Naive thymus-derived CD4-positive, alpha-beta T cell (primary cell): ENCODE measurements around the gene ZSWIM8. TPM values are rescaled to one million over a fixed set of nuclear protein-coding genes. Genes with fewer than 3 reads are reported as not detected.
"Not testable (repeated sequence)": the region's sequence is repeated elsewhere in the genome, so short reads cannot be mapped to it uniquely, and the experiment has no call there.

Experiments used
- ATAC-seq: fragments of 150-1000 bp; cut with Tn5 transposase; 2 replicates; pipeline ENCODE4 v1.10.0; 2021; ENCODE audit warnings: mild to moderate bottlenecking, moderate library complexity
- CTCF ChIA-PET: fragments of 350-600 bp; sonication (Branson Sonifier 250); formaldehyde crosslinking; loops from one replicate; lab custom pipeline; 2021; ENCODE audit warnings: antibody characterized with exemption; lab: Charles Lee
- POLR2A ChIA-PET: fragments of 350-600 bp; sonication (Branson Sonifier 250); formaldehyde crosslinking; loops from one replicate; lab custom pipeline; 2021; ENCODE audit warnings: antibody characterized with exemption, inconsistent platforms; lab: Charles Lee
- DNase-seq, 9 donors: peaks; one replicate each; pipeline versions ENCODE4 v3.0.0 to v3.0.0-alpha.2; 2020 to 2022; ENCODE audit warnings: mixed read lengths in 1 of 9
- H3K27ac ChIP-seq: one replicate; pipeline ENCODE4 v1.7.0; 2013; ENCODE audit warnings: mild to moderate bottlenecking, low read depth, low read length, moderate library complexity
- H3K27me3 ChIP-seq, 2 donors: one replicate each; pipeline ENCODE4 v1.7.0; 2013; ENCODE audit warnings: low read length in 2 of 2, mild to moderate bottlenecking in 2 of 2, moderate library complexity in 2 of 2; ENCODE audit not compliant: control insufficient read depth in 2 of 2, insufficient read depth in 2 of 2
- H3K36me3 ChIP-seq, 3 experiments: 1 replicate in 2 of 3; 2 replicates in 1 of 3; pipeline ENCODE4 v1.7.0; 2013; ENCODE audit warnings: low read length in 3 of 3, mild to moderate bottlenecking in 3 of 3, moderate library complexity in 1 of 3; ENCODE audit not compliant: insufficient read depth in 3 of 3, control insufficient read depth in 2 of 3
- H3K4me1 ChIP-seq, 2 donors: one replicate each; pipeline ENCODE4 v1.7.0; 2013; ENCODE audit warnings: low read length in 2 of 2, mild to moderate bottlenecking in 2 of 2, moderate library complexity in 1 of 2; ENCODE audit not compliant: control insufficient read depth in 2 of 2, insufficient read depth in 2 of 2
- H3K4me3 ChIP-seq: 2 replicates; pipeline ENCODE4 v1.7.0; 2013; ENCODE audit warnings: mild to moderate bottlenecking, low read length
- H3K9me3 ChIP-seq, 3 experiments: 1 replicate in 2 of 3; 2 replicates in 1 of 3; pipeline ENCODE4 v1.7.0; 2013; ENCODE audit warnings: low read length in 3 of 3; ENCODE audit not compliant: control insufficient read depth in 2 of 3
- H3K27ac Mint-ChIP-seq, 9 donors: one replicate each; pipeline ENCODE4 v1.8.0; 2020 to 2022; ENCODE audit warnings: mixed read lengths in 9 of 9, mild to moderate bottlenecking in 8 of 9, moderate library complexity in 5 of 9, inconsistent platforms in 2 of 9
- H3K27me3 Mint-ChIP-seq, 5 donors: one replicate each; pipeline ENCODE4 v1.8.0; 2021 to 2022; ENCODE audit warnings: mixed read lengths in 5 of 5, mild to moderate bottlenecking in 1 of 5
- H3K36me3 Mint-ChIP-seq, 5 donors: one replicate each; pipeline ENCODE4 v1.8.0; 2020 to 2022; ENCODE audit warnings: mixed read lengths in 5 of 5, mild to moderate bottlenecking in 3 of 5, inconsistent platforms in 1 of 5
- H3K4me1 Mint-ChIP-seq, 7 donors: one replicate each; pipeline ENCODE4 v1.8.0; 2020 to 2022; ENCODE audit warnings: mixed read lengths in 7 of 7, mild to moderate bottlenecking in 3 of 7, inconsistent platforms in 1 of 7
- H3K4me3 Mint-ChIP-seq, 10 donors: one replicate each; pipeline ENCODE4 v1.8.0; 2020 to 2022; ENCODE audit warnings: mild to moderate bottlenecking in 10 of 10, mixed read lengths in 10 of 10, moderate library complexity in 6 of 10, inconsistent platforms in 2 of 10
- H3K9me3 Mint-ChIP-seq, 11 donors: one replicate each; pipeline ENCODE4 v1.8.0; 2020 to 2022; ENCODE audit warnings: mixed read lengths in 11 of 11, mild to moderate bottlenecking in 4 of 11, inconsistent platforms in 1 of 11, moderate library complexity in 1 of 11
- intact Hi-C, 2 donors: fragments of 100-400 bp; cut with micrococcal nuclease; formaldehyde crosslinking; loops; one replicate each; pipeline ENCODE4 v1.15.1; 2023
- polyA plus RNA-seq, 2 donors: library from polyadenylated mRNA; unstranded; fragments of 300-500 nt; fragmentation: Illumina TruSeq; gene quantifications; one replicate each; pipeline ENCODE4 v1.2.3, GENCODE V29; 2021
- total RNA-seq, 6 experiments: library from RNA in 5 of 6; stranded (reverse) in 5 of 6; gene quantifications; 1 replicate in 5 of 6; 2 replicates in 1 of 6; pipeline ENCODE4 v1.2.3 and lab custom pipeline; 2021 to 2026

The ZSWIM8 gene
- total and polyA plus RNA-seq, 7 experiments from 2014 or later: 9.9 to 102 (median 82.0) TPM

DNA sequence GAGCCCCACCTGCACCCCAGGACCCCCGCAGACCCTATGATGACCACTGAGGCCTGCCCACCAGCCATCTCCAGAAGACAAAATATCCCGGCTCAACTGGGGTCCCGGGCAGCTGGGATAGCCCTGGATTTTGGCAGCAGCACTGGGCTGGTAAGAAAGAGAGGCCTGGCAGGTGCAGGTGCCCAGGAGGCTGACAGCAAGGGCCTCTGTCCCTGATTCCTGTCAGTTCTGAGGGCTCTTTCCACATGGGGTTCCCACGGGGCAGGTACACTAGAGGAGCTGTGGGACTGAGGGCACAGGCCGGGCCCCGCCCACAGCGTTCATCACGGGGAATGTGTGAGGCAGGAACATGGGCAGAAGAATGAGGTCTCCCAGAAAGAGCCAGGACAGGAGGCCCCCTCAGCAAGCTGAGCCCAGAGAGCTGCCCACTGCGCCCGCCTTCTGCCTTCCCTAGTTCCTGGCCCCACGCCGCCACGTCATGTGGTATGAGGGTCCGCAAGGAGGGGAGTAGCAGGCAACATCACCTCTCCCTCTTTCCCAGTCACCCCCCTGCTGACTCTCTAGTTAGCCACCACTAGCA lies 38.8 kb downstream of the ZSWIM8 start:
- Histone ChIP-seq H3K9me3 (no peaks in the 10 kb centered on the region), H3K4me3 (no peak overlapping the region), H3K27ac (no peak overlapping the region), H3K36me3 (peaks cover 24 to 78% (median 29%) of the 10 kb centered on the region in 3 experiments), H3K27me3 (no peaks in the 10 kb centered on the region), H3K4me1 (no peaks in the 10 kb centered on the region)
- intact Hi-C loops: no loop called here
- ChIA-PET POLR2A (interaction anchor here (0.5 kb wide), 1 partner anchor 25 kb away, joined by 3 read pairs; no protein-coding TSS in a partner anchor), CTCF (no interaction called here)
- H3K27ac Mint-ChIP-seq: peak overlapping the region in 2 of 9 donors; percentile 14 to 62
- H3K27me3 Mint-ChIP-seq: no peaks in the 10 kb centered on the region
- H3K4me3 Mint-ChIP-seq: no peak overlapping the region
- H3K36me3 Mint-ChIP-seq: peaks cover 3 to 25% (median 8%) of the 10 kb centered on the region in 5 donors
- ATAC-seq: no peak
- peaks cover 0 to under 1% (median 0%) of the 10 kb centered on the region in 7 donors for H3K4me1 Mint-ChIP-seq
- H3K9me3 Mint-ChIP-seq: no peaks in the 10 kb centered on the region
- no peak for DNase-seq

DNA sequence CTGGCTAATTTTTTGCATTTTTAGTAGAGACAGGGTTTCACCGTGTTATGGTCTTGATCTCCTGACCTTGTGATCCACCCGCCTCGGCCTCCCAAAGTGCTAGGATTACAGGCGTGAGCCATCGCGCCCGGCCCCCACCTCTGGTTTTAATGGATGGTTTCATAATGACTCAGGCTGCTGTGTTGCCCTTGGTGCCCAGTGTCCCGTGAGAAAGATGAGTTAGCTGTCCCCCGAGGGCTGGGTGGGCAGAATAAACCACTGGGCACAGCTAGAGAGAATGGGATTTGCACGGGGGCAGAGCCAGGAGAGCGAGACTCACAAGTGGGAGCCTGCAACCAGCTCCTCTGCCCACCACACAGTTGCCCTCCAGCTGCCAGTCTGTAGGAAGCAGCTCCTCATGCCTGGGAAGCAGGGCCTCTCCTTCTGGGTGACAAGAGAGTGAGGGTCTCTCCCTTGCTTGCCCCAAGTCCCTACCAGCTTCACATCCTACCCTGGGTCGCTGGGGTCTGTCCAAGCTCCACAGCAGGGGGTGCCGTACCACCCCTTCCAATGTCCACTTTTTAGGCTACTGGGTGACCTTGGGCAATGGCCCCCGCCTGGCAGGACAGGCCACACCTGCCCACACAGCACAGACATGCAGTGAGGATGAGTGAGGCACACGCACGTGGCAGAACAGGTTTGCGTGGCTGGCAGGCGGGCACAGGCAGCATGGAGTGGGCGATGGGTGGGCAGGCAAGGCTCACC lies 42.1 kb downstream of the ZSWIM8 start:
- Mint-ChIP-seq H3K9me3 (no peaks in the 10 kb centered on the region), H3K4me3 (no peak overlapping the region), H3K27me3 (no peaks in the 10 kb centered on the region), H3K4me1 (no peaks in the 10 kb centered on the region), H3K36me3 (peaks cover 3 to 17% (median 5%) of the 10 kb centered on the region in 5 donors), H3K27ac (peak overlapping the region in 4 of 9 donors; percentile 9 to 32 (median 26))
- H3K36me3 ChIP-seq: peaks cover 23 to 60% (median 24%) of the 10 kb centered on the region in 3 experiments
- no peaks in the 10 kb centered on the region for H3K27me3 ChIP-seq
- no peak overlapping the region for H3K4me3 ChIP-seq
- intact Hi-C loops: no loop called here
- no peaks in the 10 kb centered on the region for H3K4me1 ChIP-seq
- ChIA-PET CTCF (interaction anchor here (0.6 kb wide), 1 partner anchor 9 kb away, joined by 3 read pairs; no protein-coding TSS in a partner anchor), POLR2A (interaction anchor here (0.6 to 1.2 kb wide), 2 partner anchors 54 to 217 kb away, joined by 3 to 4 read pairs; no protein-coding TSS in a partner anchor)
- no peak for ATAC-seq
- no peak overlapping the region for H3K27ac ChIP-seq
- H3K9me3 ChIP-seq: no peaks in the 10 kb centered on the region
- no peak for DNase-seq

DNA sequence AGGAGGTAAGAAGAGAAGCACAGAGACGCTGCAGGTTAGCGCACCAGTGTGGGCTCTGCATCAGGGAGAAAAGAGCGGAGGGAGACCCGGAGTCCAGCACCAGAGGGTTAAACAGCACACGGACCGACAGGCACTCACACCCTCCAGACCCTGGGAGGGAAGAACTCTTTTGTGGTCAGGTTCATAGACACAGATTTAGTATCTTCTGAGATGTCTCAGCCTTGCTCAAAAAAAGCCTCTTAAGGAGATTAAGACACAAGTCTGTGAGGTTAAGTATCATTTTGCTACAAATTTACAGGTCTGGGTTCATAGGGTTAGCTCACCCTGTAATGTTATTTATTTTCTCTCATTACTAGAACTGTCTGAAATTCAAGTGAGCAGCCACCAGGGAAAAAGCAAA lies 42.8 kb downstream of the ZSWIM8 start:
- no peaks in the 10 kb centered on the region for H3K27me3 Mint-ChIP-seq
- peaks cover 3 to 14% (median 3%) of the 10 kb centered on the region in 5 donors for H3K36me3 Mint-ChIP-seq
- no peak overlapping the region for H3K27ac ChIP-seq
- CTCF ChIA-PET: interaction anchor here (0.9 kb wide), 1 partner anchor 113 kb away, joined by 3 read pairs; no protein-coding TSS in a partner anchor
- no peaks in the 10 kb centered on the region for H3K9me3 Mint-ChIP-seq
- intact Hi-C loops: no loop called here
- no peaks in the 10 kb centered on the region for H3K9me3 ChIP-seq
- DNase-seq (no peak), ATAC-seq (no peak)
- H3K27ac Mint-ChIP-seq: peak overlapping the region in 5 of 9 donors; percentile 26 to 86 (median 32)
- no peak overlapping the region for H3K4me3 ChIP-seq
- H3K36me3 ChIP-seq: peaks cover 23 to 56% (median 24%) of the 10 kb centered on the region in 3 experiments
- H3K4me3 Mint-ChIP-seq: no peak overlapping the region
- H3K4me1 Mint-ChIP-seq: no peaks in the 10 kb centered on the region
- H3K27me3 ChIP-seq: no peaks in the 10 kb centered on the region
- H3K4me1 ChIP-seq: no peaks in the 10 kb centered on the region
- POLR2A ChIA-PET: interaction anchor here (0.8 kb wide), 1 partner anchor 19 kb away, joined by 3 read pairs; no protein-coding TSS in a partner anchor

DNA sequence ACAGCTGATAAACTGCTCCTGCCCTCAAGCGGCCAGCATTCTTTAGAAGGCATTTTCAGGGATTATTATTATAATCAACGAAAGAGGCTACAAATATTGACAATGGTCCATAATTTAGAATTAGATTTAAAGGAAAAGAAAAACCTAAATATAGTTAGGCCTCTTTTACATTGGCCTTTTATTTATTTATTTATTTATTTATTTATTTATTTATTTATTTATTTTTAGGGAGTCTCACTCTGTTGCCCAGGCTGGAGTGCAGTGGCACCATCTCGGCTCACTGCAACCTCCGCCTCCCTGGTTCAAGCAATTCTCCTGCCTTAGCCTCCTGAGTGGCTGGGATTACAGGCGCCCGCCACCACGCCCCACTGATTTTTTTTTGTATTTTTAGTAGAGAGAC lies 43.7 kb downstream of the ZSWIM8 start:
- H3K27ac ChIP-seq, H3K9me3 ChIP-seq, H3K9me3 Mint-ChIP-seq, H3K4me3 ChIP-seq, ATAC-seq, DNase-seq, H3K27ac Mint-ChIP-seq, H3K4me1 ChIP-seq, intact Hi-C loops, H3K4me1 Mint-ChIP-seq, H3K4me3 Mint-ChIP-seq, H3K27me3 Mint-ChIP-seq, H3K27me3 ChIP-seq: not testable (repeated sequence)
- ChIA-PET CTCF (interaction anchor here (0.9 kb wide), 1 partner anchor 112 kb away, joined by 3 read pairs; no protein-coding TSS in a partner anchor), POLR2A (interaction anchor here (0.5 to 0.8 kb wide), 2 partner anchors 18 to 121 kb away, joined by 3 to 4 read pairs; no protein-coding TSS in a partner anchor)
- peaks cover 3 to 14% (median 3%) of the 10 kb centered on the region in 5 donors for H3K36me3 Mint-ChIP-seq
- peaks cover 17 to 47% (median 19%) of the 10 kb centered on the region in 3 experiments for H3K36me3 ChIP-seq

DNA sequence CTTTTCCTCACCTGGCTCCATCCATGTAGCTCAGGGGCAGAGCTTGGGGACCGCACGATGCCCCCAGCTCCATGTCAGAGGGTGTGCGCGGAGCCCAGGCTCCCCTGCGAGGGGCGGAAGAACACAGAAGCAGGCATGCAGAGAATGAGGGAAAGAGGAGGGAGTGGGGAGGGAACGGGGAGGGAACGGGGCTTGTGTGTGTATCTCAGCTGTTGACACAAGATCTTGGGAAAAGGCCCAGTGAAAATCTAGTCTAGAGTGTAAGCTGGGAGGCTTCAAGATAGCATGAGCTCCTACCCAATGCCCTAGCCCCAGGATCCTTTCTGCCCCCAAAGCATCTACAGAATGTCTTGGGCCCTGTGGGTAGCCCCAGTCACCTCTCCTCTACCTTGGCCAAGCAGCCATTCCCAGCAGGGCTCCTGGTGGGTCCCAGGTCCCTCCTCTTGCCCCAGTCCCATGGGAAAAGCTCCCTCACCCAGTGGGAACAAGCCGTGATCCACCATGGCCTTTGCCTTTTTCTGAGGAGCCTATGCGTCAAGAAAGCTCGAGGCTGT lies 51.1 kb downstream of the ZSWIM8 start:
- no peaks in the 10 kb centered on the region for H3K27me3 ChIP-seq
- ChIA-PET POLR2A (no interaction called here), CTCF (interaction anchor here (0.6 to 1.1 kb wide), 3 partner anchors 9 to 121 kb away, joined by 3 to 9 read pairs (median 3); no protein-coding TSS in a partner anchor)
- intact Hi-C loops: no loop called here
- peaks cover 10 to 59% (median 22%) of the 10 kb centered on the region in 3 experiments for H3K36me3 ChIP-seq
- no peak overlapping the region for H3K4me3 ChIP-seq
- H3K27ac ChIP-seq: no peak overlapping the region
- H3K9me3 Mint-ChIP-seq: no peaks in the 10 kb centered on the region
- peaks cover 5 to 34% (median 11%) of the 10 kb centered on the region in 5 donors for H3K36me3 Mint-ChIP-seq
- H3K27ac Mint-ChIP-seq: peak overlapping the region in 2 of 9 donors; percentile 24 to 51
- H3K4me3 Mint-ChIP-seq: no peak overlapping the region
- H3K4me1 Mint-ChIP-seq: peaks cover 0 to 6% (median 0%) of the 10 kb centered on the region in 7 donors
- no peaks in the 10 kb centered on the region for H3K27me3 Mint-ChIP-seq
- no peak for ATAC-seq
- H3K9me3 ChIP-seq: no peaks in the 10 kb centered on the region
- H3K4me1 ChIP-seq: no peaks in the 10 kb centered on the region
- no peak for DNase-seq

DNA sequence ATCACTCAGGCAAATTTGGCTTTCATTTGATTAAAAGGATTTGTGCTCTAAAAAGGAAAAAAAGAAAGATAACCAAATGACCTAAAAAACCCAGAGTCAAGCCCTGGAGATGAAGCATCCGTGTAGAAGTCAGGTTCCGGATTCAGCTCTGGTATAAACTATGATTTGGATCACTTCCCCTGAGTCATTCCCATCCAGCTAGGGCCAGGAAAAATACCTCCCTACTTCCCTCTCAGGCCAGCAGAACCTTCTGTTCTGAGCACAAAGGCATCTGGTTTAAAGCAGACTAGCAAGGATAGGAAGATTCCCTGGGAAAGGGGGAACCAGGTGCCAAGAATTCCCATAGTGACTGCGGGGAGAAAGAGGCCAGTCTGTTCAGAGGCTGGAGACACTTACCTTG lies 51.7 kb downstream of the ZSWIM8 start:
- peaks cover 0 to 6% (median 0%) of the 10 kb centered on the region in 7 donors for H3K4me1 Mint-ChIP-seq
- intact Hi-C loops: no loop called here
- Histone ChIP-seq H3K4me1 (no peaks in the 10 kb centered on the region), H3K27me3 (no peaks in the 10 kb centered on the region), H3K27ac (no peak overlapping the region), H3K4me3 (no peak overlapping the region), H3K9me3 (no peaks in the 10 kb centered on the region), H3K36me3 (peaks cover 10 to 65% (median 22%) of the 10 kb centered on the region in 3 experiments)
- no peak for DNase-seq
- peak overlapping the region in 1 of 9 donors; percentile 24 for H3K27ac Mint-ChIP-seq
- no peak overlapping the region for H3K4me3 Mint-ChIP-seq
- no peak for ATAC-seq
- CTCF ChIA-PET: interaction anchor here (0.6 kb wide), 1 partner anchor 10 kb away, joined by 3 read pairs; no protein-coding TSS in a partner anchor
- no peaks in the 10 kb centered on the region for H3K9me3 Mint-ChIP-seq
- peaks cover 5 to 36% (median 13%) of the 10 kb centered on the region in 5 donors for H3K36me3 Mint-ChIP-seq
- POLR2A ChIA-PET: no interaction called here
- H3K27me3 Mint-ChIP-seq: no peaks in the 10 kb centered on the region
